HepG2 (cell line): Measurements from ENCODE around the gene GNB1. TPM values are rescaled to one million over a fixed set of nuclear protein-coding genes. Genes with fewer than 3 reads are reported as not detected.

Experiments used
- CEBPB ChIP-seq: IDR thresholded peaks from 2 replicates; pipeline ENCODE4 v1.6.1; 2011; ENCODE audit warnings: low read depth, low read length, improper control_type of control experiment, borderline replicate concordance
- SNAPC4 ChIP-seq: sonication (generic); formaldehyde crosslinking; IDR thresholded peaks from 2 replicates; pipeline ENCODE4 v1.4.0; 2020; ENCODE audit warnings: mild to moderate bottlenecking, missing genetic modification reagents
- SOX13 ChIP-seq, 3 experiments: fragments of 450-650 bp in 1 of 3; sonication (generic) in 1 of 3; formaldehyde crosslinking in 1 of 3; IDR thresholded peaks in 2 of 3; conservative IDR thresholded peaks in 1 of 3; 2 replicates each; pipeline versions ENCODE4 v1.5.0 to v1.6.1; 2016 to 2020; ENCODE audit warnings: antibody characterized with exemption in 1 of 3, mild to moderate bottlenecking in 1 of 3, missing compliant biosample characterization in 1 of 3, missing genetic modification reagents in 1 of 3, moderate library complexity in 1 of 3
- TFAP4 ChIP-seq: sonication (generic); IDR thresholded peaks from 2 replicates; pipeline ENCODE4 v1.6.1; 2016; ENCODE audit warnings: low read depth, borderline replicate concordance
- ZBTB7B ChIP-seq: sonication (generic); formaldehyde crosslinking; IDR thresholded peaks from 2 replicates; pipeline ENCODE4 v1.4.0; 2020; ENCODE audit warnings: missing genetic modification reagents
- ZNF235 ChIP-seq: sonication (generic); formaldehyde crosslinking; IDR thresholded peaks from 2 replicates; pipeline ENCODE4 v1.8.1; 2023; ENCODE audit warnings: mild to moderate bottlenecking, missing genetic modification reagents, borderline replicate concordance
- ZNF460 ChIP-seq: sonication (generic); formaldehyde crosslinking; IDR thresholded peaks from 2 replicates; pipeline ENCODE4 v1.5.1; 2020; ENCODE audit warnings: missing genetic modification reagents, mild to moderate bottlenecking, borderline replicate concordance
- ZNF547 ChIP-seq: sonication (generic); formaldehyde crosslinking; IDR thresholded peaks from 2 replicates; pipeline ENCODE4 v1.5.1; 2020; ENCODE audit warnings: mild to moderate bottlenecking, missing genetic modification reagents
- ZNF687 ChIP-seq: sonication (generic); formaldehyde crosslinking; IDR thresholded peaks from 2 replicates; pipeline ENCODE4 v1.5.1; 2020; ENCODE audit warnings: mild to moderate bottlenecking, missing genetic modification reagents, moderate library complexity
- ZNF709 ChIP-seq: sonication (generic); formaldehyde crosslinking; IDR thresholded peaks from 2 replicates; pipeline ENCODE4 v1.5.0; 2020; ENCODE audit warnings: mild to moderate bottlenecking, missing genetic modification reagents
- polyA plus RNA-seq, 8 experiments: library from polyadenylated mRNA; depleted of rRNA in 3 of 8; stranded (reverse) in 7 of 8; unstranded in 1 of 8; fragments of >200 nt; fragmentation: Illumina TruSeq in 4 of 8; extraction: Trizol in 4 of 8; gene quantifications; 2 replicates each; pipeline versions ENCODE4 v1.2.1 to v1.2.3, GENCODE V29; 2011 to 2016; ENCODE audit warnings: low read depth in 4 of 8, missing spikeins in 1 of 8, mixed read lengths in 1 of 8; ENCODE audit not compliant: insufficient read depth in 1 of 8
- total RNA-seq, 5 experiments: library from RNA; depleted of rRNA; stranded (reverse); fragments of >200 nt; fragmentation: Illumina TruSeq; extraction: Trizol; gene quantifications; 2 replicates each; pipeline ENCODE4 v1.2.3, GENCODE V29; 2016; ENCODE audit warnings: low read depth in 1 of 5

Gene GNB1
- total and polyA plus RNA-seq, 2 of the 13 experiments (the other 11 are each of a cell fraction or from before 2014, with no cell fraction given): 66.2 to 327 TPM

GRCh38 chr1:1779691-1780597 is 110.9 kb downstream of the GNB1 start (continued):
- peak; percentile 77; the same call in 1 of the 2 replicates for TF ChIP-seq SNAPC4 (CRISPR knock-in tag)
- peak; percentile 39 for TF ChIP-seq ZNF687 (CRISPR knock-in tag)
- TF ChIP-seq ZNF460: no peak
- no peak for TF ChIP-seq SOX13 (IDR thresholded peaks at IDR 0.05)
- TF ChIP-seq SOX13 (CRISPR knock-in tag; conservative IDR thresholded peaks at IDR 0.05 in 1 of 2, IDR thresholded peaks at IDR 0.05 in 1 of 2): peak in 1 of 2 experiments; percentile 35; a peak in 2 of 4 replicates
- TF ChIP-seq ZNF235 (CRISPR knock-in tag): no peak
- peak; percentile 48; the same call in 1 of the 2 replicates for TF ChIP-seq CEBPB
- TF ChIP-seq ZBTB7B (CRISPR knock-in tag): no peak
- peak; percentile 62; the same call in 1 of the 2 replicates for TF ChIP-seq TFAP4
- TF ChIP-seq ZNF709: no peak
- 0 out of 2 replicates have a peak, but pooled peaks have one; percentile 22 for TF ChIP-seq ZNF547
